HEK293T (cell line): ENCODE results near the gene CNTNAP1.

Experiments
- ARNT ChIP-seq: fragments of 450-650 bp; IDR thresholded peaks from 2 replicates; pipeline ENCODE4 v1.6.1; 2017; ENCODE audit warnings: mild to moderate bottlenecking
- BHLHE40 ChIP-seq: fragments of 450-650 bp; IDR thresholded peaks from 2 replicates; pipeline ENCODE4 v1.6.1; 2016; ENCODE audit warnings: mild to moderate bottlenecking, moderate library complexity, borderline replicate concordance
- CTBP1 ChIP-seq: fragments of 450-650 bp; IDR thresholded peaks from 2 replicates; pipeline ENCODE4 v1.6.1; 2016; ENCODE audit warnings: borderline replicate concordance
- ELF4 ChIP-seq: fragments of 450-650 bp; IDR thresholded peaks from 2 replicates; pipeline ENCODE4 v1.6.1; 2017; ENCODE audit warnings: antibody characterized with exemption
- FOXM1 ChIP-seq: fragments of 450-650 bp; IDR thresholded peaks from 2 replicates; pipeline ENCODE4 v1.6.1; 2017; ENCODE audit warnings: mild to moderate bottlenecking, borderline replicate concordance
- HDGF ChIP-seq: fragments of 450-650 bp; IDR thresholded peaks from 2 replicates; pipeline ENCODE4 v1.6.1; 2017; ENCODE audit warnings: antibody characterized with exemption, borderline replicate concordance
- L3MBTL2 ChIP-seq: fragments of 450-650 bp; conservative IDR thresholded peaks from 2 replicates; pipeline ENCODE4 v1.6.1; 2016; ENCODE audit warnings: mild to moderate bottlenecking
- LEF1 ChIP-seq: fragments of 450-650 bp; IDR thresholded peaks from 2 replicates; pipeline ENCODE4 v1.6.1; 2017; ENCODE audit warnings: mild to moderate bottlenecking, borderline replicate concordance
- NFRKB ChIP-seq: fragments of 450-650 bp; IDR thresholded peaks from 2 replicates; pipeline ENCODE4 v1.6.1; 2016; ENCODE audit warnings: mild to moderate bottlenecking, moderate library complexity
- SP1 ChIP-seq: fragments of 450-650 bp; IDR thresholded peaks from 2 replicates; pipeline ENCODE4 v1.6.1; 2017
- SUZ12 ChIP-seq: fragments of 450-650 bp; IDR thresholded peaks from 2 replicates; pipeline ENCODE4 v1.6.1; 2016; ENCODE audit warnings: mild to moderate bottlenecking
- TARDBP ChIP-seq: fragments of 450-650 bp; IDR thresholded peaks from 2 replicates; pipeline ENCODE4 v1.6.1; 2016

- TF ChIP-seq SUZ12 (no peak), FOXM1 (no peak), TARDBP (no peak), L3MBTL2 (no peak), CTBP1 (no peak), NFRKB (no peak), ELF4 (no peak), BHLHE40 (no peak), SP1 (no peak), HDGF (no peak), LEF1 (no peak), ARNT (no peak)
Observed at GRCh38 chr17:42682722-42683403, 532 bp downstream of the CNTNAP1 start.
